NCI-H2107 treated with DMSO at 0.1 percent for 48 hours (cell line): Measurements from ENCODE around the gene CCNE1.

Source experiments
- DNase-seq: peaks from one replicate; lab custom pipeline; 2025; ENCODE audit not compliant: unreplicated experiment; lab: John Stamatoyannopoulos, UW

The CCNE1 gene

DNA sequence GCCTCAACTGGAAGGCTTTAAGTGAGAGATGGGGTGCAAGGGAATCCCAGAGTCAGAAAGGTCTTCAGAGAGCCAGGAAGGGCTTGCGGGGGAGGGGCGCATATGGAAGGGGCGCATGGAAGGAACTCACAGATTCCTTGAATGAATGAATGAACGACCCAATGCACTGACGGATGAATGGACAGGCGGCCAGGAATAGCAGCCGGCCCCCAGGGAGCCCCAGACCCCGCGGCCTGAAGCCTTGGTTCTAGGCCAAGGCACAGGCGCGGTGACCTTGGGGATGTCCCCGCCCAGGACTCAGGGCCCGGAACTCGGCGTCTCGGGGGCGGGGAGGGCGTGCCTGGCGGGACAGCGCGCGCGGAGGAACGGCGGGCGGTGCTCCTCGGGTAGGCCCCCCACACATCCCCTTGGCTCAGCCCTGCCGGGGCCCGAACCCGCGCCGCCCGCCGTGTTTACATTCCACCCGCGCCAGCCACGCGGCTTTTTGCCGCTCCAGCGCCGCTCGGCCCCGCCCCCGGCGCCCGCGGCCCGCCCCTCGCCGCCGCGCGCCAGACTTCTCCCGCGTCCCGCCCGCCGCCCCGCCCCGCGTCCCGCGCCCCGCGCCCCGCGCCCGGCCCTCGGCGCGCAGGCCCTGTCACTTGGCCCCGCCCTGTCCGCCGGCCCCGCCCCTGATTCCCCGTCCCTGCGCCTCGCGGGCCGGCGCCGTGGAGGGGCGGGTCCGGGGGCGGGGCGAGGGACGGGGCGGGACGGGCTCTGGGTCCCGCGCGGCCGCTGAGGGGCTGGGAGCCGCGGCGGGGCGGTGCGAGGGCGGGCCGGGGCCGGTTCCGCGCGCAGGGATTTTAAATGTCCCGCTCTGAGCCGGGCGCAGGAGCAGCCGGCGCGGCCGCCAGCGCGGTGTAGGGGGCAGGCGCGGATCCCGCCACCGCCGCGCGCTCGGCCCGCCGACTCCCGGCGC is at the start of gene CCNE1:
Gene CCNE1, plus strand, starts transcription at position 867 of the 955 bp plus-strand sequence. CDS start 565 bp downstream, outside the sequence.
- DNase-seq: peak; percentile 37

DNA sequence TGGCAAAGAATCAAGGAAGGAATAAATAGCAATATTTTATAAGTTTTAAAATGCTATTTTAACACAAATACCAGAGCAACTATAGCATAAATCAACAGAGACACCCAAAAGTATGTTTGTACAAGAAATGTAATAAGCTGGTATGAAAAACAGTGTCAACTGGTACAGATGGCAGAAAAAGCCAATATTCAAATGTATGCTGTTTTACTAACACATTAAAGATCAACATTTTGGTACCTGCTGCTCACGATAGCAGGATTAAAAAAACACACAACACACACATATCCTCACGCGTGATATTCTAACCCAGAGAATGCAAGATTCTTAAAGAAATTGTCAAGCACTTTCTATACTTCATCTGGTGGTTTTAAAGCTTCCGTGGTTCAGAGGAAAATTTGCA is 48.6 kb upstream of the CCNE1 start:
- DNase-seq: no peak

DNA sequence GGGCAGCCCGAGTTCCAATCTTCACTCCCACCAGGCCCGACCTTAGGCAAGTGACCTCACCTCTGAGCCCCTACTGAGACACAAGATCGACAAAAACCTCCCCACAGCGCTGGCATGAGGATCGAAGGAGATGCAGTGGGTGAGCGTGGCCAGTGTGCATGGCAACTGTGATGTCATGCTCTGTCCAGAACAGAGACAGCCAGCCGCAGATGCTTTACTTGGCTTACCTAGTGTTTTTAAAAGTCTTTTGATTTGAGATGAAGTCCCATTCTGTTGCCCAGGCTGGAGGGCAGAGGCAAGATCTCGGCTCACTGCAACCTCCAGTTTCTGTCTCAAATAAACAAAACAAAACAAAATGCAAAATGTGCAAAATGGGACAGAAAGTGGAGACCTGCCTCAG is 47.4 kb upstream of the CCNE1 start:
- no peak for DNase-seq

DNA sequence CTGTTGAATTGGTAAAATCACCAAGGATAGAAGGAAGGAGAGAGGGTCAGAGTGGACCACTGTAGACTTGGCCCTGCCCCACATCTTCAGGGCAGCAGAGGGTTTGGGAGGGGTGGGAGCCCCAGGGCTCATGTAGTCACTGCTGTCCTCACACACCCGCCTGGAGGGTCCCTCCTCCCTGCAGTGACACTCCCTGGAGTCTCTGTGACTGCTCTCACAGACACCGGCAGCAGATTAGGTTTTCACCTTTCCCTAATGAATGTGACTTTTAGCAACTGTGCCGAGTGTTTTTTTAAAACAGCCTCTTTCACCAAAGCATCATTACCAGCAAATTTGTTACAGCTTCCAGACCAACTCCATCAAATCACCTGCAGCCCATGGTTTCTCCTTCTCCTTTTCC is 45.7 kb upstream of the CCNE1 start:
- no peak for DNase-seq

DNA sequence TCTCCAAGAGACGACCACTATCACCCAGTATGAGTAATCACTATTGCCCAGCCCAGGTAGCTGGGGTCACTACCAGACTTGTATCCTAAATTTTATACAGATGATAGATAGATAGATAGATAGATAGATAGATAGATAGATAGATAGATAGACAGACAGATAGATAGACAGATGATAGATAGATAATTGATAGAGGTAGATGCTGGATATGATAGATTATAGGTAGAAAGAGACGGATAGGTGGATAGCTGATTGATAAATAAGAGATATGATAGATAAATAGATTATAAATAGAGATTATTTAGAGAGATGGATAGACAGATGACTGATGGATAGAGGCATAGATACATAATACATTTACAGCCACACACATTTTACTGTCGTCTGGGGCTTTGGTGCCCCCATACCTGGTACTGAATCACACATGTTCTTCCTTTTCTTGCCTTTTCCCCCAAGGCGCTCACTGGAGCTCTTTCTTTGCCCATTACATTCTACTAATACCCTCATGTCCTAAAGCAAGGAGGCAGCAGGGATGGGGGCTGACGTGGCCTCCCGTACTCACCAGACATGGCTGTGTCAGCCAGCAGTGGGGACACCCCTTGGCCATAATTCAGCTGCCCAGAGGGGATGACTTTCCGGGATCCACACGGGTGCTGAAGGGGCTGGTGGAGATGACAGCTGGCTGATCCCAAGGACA is 44.6 kb upstream of the CCNE1 start:
- no peak for DNase-seq

DNA sequence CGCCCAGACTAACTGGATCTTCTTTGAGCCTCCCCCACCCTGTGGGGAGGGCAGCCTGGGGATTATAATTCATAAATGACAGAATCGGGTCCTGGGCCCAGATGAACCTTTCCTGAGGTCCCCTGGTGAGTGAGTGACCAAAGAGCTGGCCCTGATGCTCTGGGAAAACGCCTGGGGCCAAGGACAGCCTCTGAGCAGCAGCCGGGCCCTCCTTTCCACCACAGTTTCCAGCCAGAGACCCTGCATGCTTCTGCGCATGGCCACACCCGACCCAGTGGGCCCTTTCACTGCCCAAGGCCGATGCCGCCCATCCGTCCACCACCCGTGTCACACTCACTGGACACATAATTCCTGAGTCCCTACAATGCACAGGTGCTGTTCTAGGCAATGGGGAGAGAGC is 43.6 kb upstream of the CCNE1 start:
- no peak for DNase-seq

DNA sequence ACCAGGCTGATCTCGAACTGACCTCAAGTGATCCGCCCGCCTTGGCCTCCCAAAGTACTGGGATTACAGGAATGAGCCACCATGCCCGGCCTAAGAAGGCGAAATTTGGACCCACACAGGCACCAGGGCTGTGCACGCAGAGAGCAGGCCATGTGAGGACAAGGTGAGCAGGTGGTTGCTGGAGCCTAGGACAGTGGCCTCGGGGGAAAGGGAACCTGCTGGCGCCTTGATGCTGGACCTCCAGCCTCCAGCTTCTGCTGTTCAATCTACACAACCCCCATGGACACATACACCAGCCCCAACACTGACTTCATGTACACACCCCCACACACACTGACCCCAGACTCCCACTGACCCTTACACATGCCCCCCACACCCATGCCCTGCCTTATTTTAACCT is 41.8 kb upstream of the CCNE1 start:
- DNase-seq: no peak

DNA sequence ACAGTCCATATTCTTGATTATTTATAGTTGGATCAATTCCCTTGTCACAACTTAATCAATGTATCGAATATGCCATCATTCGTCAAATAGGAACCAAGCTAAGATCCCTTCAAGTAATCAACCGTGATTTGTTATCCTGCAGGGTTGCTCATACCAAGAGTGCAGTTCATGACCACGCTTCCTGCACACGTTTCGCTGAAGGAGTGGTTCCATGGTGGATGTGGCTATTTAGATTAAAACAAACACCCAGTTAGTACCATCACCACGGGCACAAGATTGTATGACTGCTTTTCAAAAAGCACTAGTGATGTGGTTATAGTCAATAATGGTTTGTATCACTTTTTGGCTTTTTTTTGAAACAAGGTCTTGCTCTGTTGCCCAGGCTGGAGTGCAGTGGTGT is 41.1 kb upstream of the CCNE1 start:
- no peak for DNase-seq

DNA sequence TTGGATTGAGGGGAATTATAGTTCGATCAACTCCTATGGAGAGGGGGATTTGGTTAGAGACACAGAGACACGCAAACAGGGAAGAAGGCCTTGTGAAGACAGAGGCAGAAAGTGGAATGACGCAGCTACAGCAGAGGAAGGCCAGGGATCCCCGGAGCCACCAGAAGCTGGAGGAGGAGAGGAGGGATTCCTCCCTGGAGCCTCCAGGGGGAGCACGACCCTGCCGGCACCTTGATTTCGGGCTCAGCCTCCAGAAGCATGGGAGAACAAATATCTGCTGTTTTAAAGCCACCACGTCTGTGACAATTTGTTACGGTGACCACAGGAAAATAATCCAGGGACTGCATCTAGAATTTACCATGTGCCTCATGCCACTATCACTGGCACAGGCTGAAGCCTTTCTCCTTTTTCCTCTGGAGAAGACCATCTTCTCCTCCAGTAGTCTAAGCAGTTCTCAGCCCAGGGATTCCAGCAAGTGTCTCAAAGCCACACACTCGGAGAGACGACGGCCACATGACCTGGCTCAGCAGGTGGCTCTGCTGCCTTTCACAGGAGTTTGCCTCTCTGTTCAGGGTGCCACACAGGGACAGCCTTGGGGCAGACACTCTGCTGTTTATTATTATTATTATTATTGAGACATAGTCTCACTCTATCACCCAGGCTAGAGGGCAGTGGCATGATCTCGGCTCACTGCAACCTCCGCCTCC is 39.9 kb upstream of the CCNE1 start:
- no peak for DNase-seq

DNA sequence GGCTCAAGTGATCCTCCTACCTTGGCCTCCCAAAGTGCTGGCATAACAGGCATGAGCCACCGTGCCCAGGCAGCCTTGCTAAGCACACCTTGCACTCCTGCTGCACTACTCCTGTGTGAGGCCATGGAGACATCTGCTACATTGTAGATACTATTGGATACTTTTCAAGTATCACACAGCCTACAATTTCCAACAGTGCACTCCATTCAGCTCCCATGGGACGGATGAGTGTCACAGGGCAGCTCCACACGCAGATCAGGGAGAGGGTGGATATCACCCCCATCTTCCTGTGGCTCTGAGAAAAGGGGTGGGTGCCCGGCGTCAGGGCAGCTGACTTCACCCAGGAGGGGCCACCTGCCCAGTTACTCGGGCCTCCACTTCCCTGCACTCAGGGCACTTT is 39.1 kb upstream of the CCNE1 start:
- DNase-seq: no peak

DNA sequence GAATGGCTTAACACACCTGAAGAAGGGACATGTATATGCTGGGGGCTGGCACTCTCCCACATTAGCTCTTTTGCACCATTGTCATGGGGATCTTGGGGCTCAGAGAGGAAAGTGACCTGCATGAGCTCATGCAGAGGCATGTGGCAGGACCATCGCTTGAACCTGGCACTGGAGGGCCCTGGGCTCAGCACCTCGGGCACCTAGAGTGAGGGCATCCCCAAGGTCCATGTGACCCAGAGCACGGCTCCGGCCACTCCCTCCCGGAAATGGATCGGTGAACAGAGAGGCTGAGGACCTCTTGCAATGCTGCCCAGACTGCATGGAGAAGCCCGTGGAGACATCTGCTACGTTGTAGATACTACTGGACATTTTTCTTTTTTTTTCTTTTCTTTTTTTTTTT is 38.6 kb upstream of the CCNE1 start:
- DNase-seq: no peak

DNA sequence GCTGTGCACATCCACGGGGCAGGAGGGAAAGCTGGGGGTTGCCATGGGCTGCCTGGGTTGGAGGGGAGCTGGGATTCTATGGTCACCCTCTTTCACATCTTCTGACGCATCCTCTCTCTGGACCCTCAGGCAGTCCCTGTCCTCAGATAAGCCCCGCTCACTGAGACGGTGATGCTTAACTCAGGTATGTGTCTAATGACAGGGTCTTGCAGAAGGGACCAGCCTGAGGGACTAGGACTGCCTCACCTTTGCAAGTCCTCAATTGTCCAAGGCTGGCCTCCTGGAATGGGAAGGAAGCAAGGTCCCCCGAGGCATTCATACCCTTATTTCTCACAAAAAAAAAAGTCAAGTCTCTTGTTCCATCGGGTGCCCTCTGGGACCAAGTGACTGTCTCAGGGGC is 37.7 kb upstream of the CCNE1 start:
- no peak for DNase-seq

DNA sequence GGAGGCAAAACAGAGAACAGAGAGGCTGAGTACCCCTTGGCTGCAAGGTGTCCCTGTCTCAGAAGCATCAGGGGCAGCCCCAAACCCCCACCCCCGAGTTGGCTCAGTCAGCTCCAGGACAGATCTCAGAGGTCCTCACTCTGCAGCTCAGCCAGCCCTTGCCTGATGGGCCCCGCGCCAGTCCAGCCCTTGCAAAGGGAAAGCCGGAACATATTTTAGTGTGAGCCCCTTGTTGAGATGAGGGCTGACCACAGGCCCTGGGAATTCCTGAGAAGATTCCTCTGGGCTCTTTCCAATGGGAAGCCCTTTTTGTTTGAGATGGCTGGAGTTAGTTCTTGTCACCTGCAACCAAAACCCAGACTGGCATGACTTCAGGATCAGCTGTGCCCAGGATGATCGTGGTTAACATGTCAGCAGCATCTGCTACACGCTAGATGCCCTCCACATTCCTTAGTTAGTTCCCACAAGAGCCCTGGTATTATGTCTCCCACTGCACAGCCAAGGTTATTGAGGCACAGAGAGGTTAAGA is 33.9 kb upstream of the CCNE1 start:
- no peak for DNase-seq

DNA sequence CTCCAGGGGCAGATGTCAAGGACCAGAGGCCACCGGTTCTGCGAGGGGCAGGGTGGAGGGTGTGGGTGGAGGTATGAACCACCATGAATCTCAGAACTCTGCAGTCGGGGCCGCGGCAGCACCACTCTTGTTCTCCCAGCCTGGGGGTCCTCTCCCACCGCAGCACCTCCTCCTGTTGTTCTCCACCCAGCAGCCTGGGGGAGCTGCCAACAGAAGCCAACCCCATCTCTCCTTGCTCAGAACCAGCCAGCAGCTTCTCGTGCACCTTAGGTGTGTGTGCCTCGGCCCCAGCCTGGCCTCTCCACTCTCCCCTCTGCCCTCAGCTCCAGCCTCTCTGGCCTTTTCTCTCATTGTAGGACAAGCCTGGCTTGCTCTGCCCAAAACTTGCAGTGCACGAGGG is 31.9 kb upstream of the CCNE1 start:
- DNase-seq: no peak

DNA sequence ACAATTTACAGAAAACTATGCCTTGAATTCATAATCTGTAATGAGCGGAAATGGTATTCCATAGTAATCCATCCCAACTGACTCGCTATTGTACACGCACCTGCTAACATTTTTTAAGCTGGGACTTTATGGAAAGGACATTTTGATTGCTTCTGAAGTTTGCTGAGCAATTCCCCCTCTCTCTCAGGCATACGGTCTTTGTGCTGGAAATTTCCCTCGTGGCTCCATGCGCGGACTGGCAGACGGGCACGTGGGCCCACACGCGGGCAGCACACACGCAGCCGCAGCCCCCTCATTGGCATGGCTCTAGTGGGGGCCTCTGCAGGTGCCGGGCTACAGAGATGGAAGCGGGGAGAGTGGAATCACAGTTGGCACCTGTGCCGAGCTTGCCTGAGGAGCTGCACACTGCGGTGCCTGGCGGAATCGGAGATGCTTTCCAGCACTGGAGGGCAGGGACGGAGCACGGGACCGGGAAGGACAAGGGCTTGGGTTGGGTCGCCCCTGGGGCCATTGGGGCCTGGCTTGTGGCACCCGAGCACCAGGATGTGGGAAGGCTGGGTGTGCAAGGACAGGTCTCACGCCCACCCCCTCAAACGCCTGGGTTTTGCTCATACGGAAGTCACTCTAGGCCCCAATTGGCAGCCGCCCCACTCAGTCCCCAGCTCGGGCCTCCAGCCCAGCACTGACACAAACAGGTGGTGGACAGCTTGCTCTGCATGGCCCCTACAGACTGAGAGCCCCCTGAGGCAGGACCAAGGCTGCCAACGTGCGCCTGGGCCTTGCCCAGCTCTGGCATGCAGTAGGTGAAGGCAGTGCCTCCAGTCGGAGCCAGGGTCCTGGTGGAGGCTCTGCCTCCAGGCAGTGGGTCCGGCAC is 30.2 kb upstream of the CCNE1 start:
- no peak for DNase-seq

DNA sequence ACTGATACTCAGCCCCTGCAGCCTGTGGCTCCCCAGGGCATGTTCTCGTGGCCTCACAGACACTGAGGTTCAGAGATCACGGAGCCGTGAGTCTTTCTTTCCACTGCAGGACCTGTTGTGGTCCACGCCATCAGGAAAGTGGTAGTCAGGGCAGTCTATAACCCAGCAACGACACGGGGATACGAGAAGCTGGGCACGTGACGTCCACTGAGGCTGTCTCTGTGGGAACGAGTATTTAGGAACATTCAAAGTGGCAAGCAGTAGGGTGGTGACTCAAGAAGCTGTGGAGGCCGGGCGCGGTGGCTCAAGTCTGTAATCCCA is 29.6 kb upstream of the CCNE1 start:
- no peak for DNase-seq

DNA sequence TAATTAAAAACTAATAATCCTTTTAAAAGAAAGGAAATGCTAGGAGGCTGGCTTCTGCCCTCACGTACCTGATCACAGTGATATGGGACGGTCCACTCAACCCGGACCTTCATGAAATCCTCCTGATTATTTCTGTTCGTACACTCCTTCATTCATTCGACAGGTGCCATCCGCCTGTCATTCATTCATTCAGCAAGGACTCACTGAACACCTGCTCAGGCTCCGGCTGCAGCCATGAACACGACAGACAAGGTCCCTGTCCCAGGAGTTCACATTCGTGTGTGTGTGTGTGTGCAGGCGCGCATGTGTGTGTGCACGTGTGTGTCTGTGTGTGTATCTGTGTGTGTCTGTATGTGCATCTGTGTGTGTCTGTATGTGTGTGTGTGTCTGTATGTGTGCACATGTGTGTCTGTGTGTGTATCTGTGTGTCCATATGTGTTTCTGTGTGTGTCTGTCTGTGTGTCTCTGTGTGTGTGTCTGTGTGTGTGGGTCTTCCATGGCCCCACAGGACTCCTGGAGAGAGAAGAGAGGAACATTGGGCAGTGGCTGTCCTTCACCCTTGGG is 28.1 kb upstream of the CCNE1 start:
- DNase-seq: no peak

DNA sequence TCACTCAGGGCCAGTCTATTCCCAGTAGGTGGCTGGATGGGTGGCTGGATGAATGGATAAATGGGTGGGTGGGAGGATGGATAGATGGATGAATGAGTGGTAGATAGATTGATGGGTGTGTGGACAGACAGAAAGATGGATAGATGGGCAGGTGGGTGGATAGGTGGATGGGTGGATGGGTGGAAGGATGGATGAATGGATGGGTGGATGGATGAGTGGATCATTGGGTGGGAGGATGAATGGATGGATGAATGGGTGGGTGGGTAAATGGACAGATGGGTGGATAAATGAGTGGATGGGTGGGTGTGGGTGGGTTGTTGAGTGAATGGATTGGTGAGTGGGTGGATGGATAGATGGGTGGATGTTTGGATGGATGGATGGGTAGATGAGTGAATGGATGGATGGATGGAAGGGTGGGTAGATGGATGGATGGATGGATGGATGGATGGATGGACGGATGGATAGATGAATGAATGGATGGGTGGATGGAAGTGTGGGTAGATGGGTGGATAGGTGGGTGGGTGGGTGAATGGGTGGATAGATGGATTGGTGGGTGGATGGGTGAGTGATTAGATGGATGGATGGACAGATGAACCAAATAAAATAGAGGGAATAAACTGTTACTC is 27.1 kb upstream of the CCNE1 start:
- no peak for DNase-seq

DNA sequence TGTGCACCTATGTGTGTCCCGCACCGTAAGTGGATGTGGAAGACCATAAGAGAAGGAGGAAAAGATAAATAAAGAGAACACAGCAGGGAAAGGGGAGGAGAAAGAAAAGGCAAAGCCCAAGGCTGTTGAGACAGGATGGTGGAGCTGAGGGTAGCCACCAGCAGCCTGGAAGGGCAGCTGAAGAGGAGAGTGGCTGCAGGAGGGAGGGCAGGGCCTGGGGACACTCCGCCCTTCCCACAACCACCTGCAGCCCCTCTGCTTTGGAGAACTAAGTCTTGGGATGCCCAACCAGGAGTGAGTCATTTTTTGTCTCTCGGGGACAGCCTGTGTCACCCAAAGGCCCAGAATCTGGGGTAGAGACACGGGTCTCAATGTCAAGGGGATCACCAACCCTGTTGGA is 26.4 kb upstream of the CCNE1 start:
- DNase-seq: no peak
